NCI-H146 treated with DMSO at 0.1 percent for 48 hours (cell line): Measurements from ENCODE around the gene DNPEP.

Source experiments
- DNase-seq: peaks from one replicate; lab custom pipeline; 2025; ENCODE audit not compliant: unreplicated experiment; lab: John Stamatoyannopoulos, UW

DNPEP gene

GRCh38 chr2:219362524-219363164, 25.1 kb downstream of the DNPEP start:
- no peak for DNase-seq

GRCh38 chr2:219362072-219362471, 25.6 kb downstream of the DNPEP start:
- DNase-seq: no peak

- no peak for DNase-seq
Measured at GRCh38 chr2:219358170-219359075, 29.3 kb downstream of the DNPEP start.

GRCh38 chr2:219356834-219357233, 30.9 kb downstream of the DNPEP start:
- DNase-seq: no peak

GRCh38 chr2:219354582-219354981, 33.1 kb downstream of the DNPEP start:
- DNase-seq: no peak

- DNase-seq: no peak
Measured at GRCh38 chr2:219353129-219353528, 34.6 kb downstream of the DNPEP start.

- peak; percentile 29 for DNase-seq
Measured at GRCh38 chr2:219352448-219353023, 35.2 kb downstream of the DNPEP start.

GRCh38 chr2:219350710-219351221, 36.9 kb downstream of the DNPEP start:
- DNase-seq: no peak

GRCh38 chr2:219350215-219350614, 37.5 kb downstream of the DNPEP start:
- no peak for DNase-seq

- DNase-seq: no peak
Measured at GRCh38 chr2:219344751-219345430, 42.8 kb downstream of the DNPEP start.

- peak; percentile 21 for DNase-seq
Measured at GRCh38 chr2:219335373-219335786, 52.3 kb downstream of the DNPEP start.

- DNase-seq: no peak
Measured at GRCh38 chr2:219334076-219334475, 53.6 kb downstream of the DNPEP start.

- no peak for DNase-seq
Measured at GRCh38 chr2:219332542-219332941, 55.2 kb downstream of the DNPEP start, which contains the start of gene RESP18. Gene RESP18 (minus strand): TSS chr2:219332744.

- no peak for DNase-seq
Measured at GRCh38 chr2:219331560-219332213, 56.0 kb downstream of the DNPEP start.

GRCh38 chr2:219327719-219328118, 60.0 kb downstream of the DNPEP start:
- peak; percentile 58 for DNase-seq

GRCh38 chr2:219325657-219326315, 61.9 kb downstream of the DNPEP start:
- DNase-seq: no peak

GRCh38 chr2:219325136-219325535, 62.6 kb downstream of the DNPEP start:
- no peak for DNase-seq

GRCh38 chr2:219323434-219323833, 64.3 kb downstream of the DNPEP start:
- no peak for DNase-seq
